K562 (cell line): ENCODE measurements around the gene RGPD8. TPM values are rescaled to one million over a fixed set of nuclear protein-coding genes. Genes with fewer than 3 reads are reported as not detected.

Experiments
- ARHGAP35 ChIP-seq: fragments of 450-650 bp; IDR thresholded peaks from 2 replicates; pipeline ENCODE4 v1.6.1; 2018; ENCODE audit not compliant: partially characterized antibody
- ARID4B ChIP-seq: sonication (generic); formaldehyde crosslinking; IDR thresholded peaks from 2 replicates; pipeline ENCODE4 v1.8.0; 2022; ENCODE audit warnings: mild to moderate bottlenecking, missing genetic modification reagents
- BHLHE40 ChIP-seq: IDR thresholded peaks from 2 replicates; pipeline ENCODE4 v1.6.1; 2011; ENCODE audit warnings: low read length, improper control_type of control experiment
- BRCA1 ChIP-seq, 2 experiments: fragments of 450-650 bp in 1 of 2; sonication (generic) in 1 of 2; formaldehyde crosslinking in 1 of 2; IDR thresholded peaks; 2 replicates each; pipeline versions ENCODE4 v1.5.0 to v1.6.1; 2017 to 2020; ENCODE audit warnings: mild to moderate bottlenecking in 1 of 2, missing genetic modification reagents in 1 of 2
- E2F6 ChIP-seq, 2 experiments: IDR thresholded peaks; 2 replicates each; pipeline ENCODE4 v1.6.1; 2011; ENCODE audit warnings: borderline replicate concordance in 1 of 2, control low read depth in 1 of 2, low read depth in 1 of 2, low read length in 1 of 2, mild to moderate bottlenecking in 1 of 2, mixed read lengths in 1 of 2, moderate library complexity in 1 of 2; ENCODE audit not compliant: insufficient read depth in 1 of 2, insufficient read length in 1 of 2, poor library complexity in 1 of 2, severe bottlenecking in 1 of 2; ENCODE audit errors: extremely low read depth in 1 of 2
- EP300 ChIP-seq: IDR thresholded peaks from 2 replicates; pipeline ENCODE4 v1.6.1; 2012; ENCODE audit warnings: low read length, improper control_type of control experiment
- FOXJ2 ChIP-seq: fragments of 200-800 bp; sonication (Bioruptor generic); IDR thresholded peaks from 2 replicates; pipeline ENCODE4 v1.6.1; 2016; ENCODE audit warnings: missing genetic modification characterization, missing compliant biosample characterization
- MLLT1 ChIP-seq, 2 experiments: fragments of 450-650 bp; IDR thresholded peaks; 2 replicates each; pipeline ENCODE4 v1.6.1; 2016
- SMAD4 ChIP-seq: fragments of 250-450 bp; sonication (Bioruptor Pico); conservative IDR thresholded peaks from 2 replicates; pipeline ENCODE4 v1.8.0; 2021; ENCODE audit warnings: inconsistent platforms, mild to moderate bottlenecking, moderate library complexity
- TAF1 ChIP-seq: IDR thresholded peaks from 2 replicates; pipeline ENCODE4 v1.6.1; 2011; ENCODE audit warnings: mild to moderate bottlenecking, low read length, moderate library complexity; ENCODE audit not compliant: insufficient read depth, control insufficient read depth, severe bottlenecking; ENCODE audit errors: extremely low read depth
- TOE1 ChIP-seq, 2 experiments: fragments of 450-650 bp in 1 of 2; sonication (generic) in 1 of 2; formaldehyde crosslinking in 1 of 2; IDR thresholded peaks; 2 replicates each; pipeline versions ENCODE4 v1.7.1 to v1.8.0; 2016 to 2022; ENCODE audit warnings: borderline replicate concordance in 2 of 2, mild to moderate bottlenecking in 2 of 2, antibody characterized with exemption in 1 of 2, inconsistent platforms in 1 of 2, low read depth in 1 of 2, missing genetic modification reagents in 1 of 2, moderate library complexity in 1 of 2
- TRIM28 ChIP-seq: fragments of 450-650 bp; IDR thresholded peaks from 2 replicates; pipeline ENCODE4 v1.6.1; 2017
- ZNF124 ChIP-seq: sonication (generic); formaldehyde crosslinking; IDR thresholded peaks from 2 replicates; pipeline ENCODE4 v1.8.1; 2022; ENCODE audit warnings: missing genetic modification reagents
- ZNF507 ChIP-seq: conservative IDR thresholded peaks from 2 replicates; pipeline ENCODE4 v1.6.1; 2017; ENCODE audit warnings: missing genetic modification characterization, missing compliant biosample characterization
- ZNF75A ChIP-seq: fragments of 450-650 bp; formaldehyde crosslinking; IDR thresholded peaks from 2 replicates; pipeline ENCODE4 v1.4.0; 2020; ENCODE audit warnings: mild to moderate bottlenecking
- ZNF778 ChIP-seq: fragments of 450-650 bp; formaldehyde crosslinking; IDR thresholded peaks from 2 replicates; pipeline ENCODE4 v1.4.0; 2020; ENCODE audit warnings: mild to moderate bottlenecking, moderate library complexity
- polyA plus RNA-seq, 8 experiments: library from polyadenylated mRNA; depleted of rRNA in 4 of 8; stranded (reverse) in 5 of 8; unstranded in 3 of 8; fragments of >200 nt; fragmentation: Nextera tagmentation in 2 of 8; fragmentation: Illumina TruSeq in 1 of 8; extraction: Ambion mirVana in 2 of 8; extraction: Trizol in 1 of 8; gene quantifications; 2 replicates each; pipeline versions ENCODE4 v1.2.1 to v1.2.3, GENCODE V29; 2011 to 2014; ENCODE audit warnings: inconsistent platforms in 1 of 8, missing spikeins in 1 of 8
- total RNA-seq, 7 experiments: library from RNA; depleted of rRNA in 6 of 7; stranded (reverse); fragments of >200 nt in 6 of 7; fragmentation: Illumina TruSeq in 2 of 7; extraction: Trizol in 2 of 7; gene quantifications; 2 replicates each; pipeline versions ENCODE4 v1.2.1 to v1.2.3, GENCODE V29; 2011 to 2021; ENCODE audit warnings: low replicate concordance in 1 of 7
- TF ChIP-seq, protein P1 (sequence below): fragments of 250-450 bp; sonication (Bioruptor Pico); IDR thresholded peaks from 2 replicates; pipeline ENCODE4 v1.8.0; 2021; ENCODE audit warnings: moderate library complexity, mild to moderate bottlenecking, inconsistent platforms

RGPD8 gene
- total and polyA plus RNA-seq, 9 of the 15 experiments (the other 6 are each of a cell fraction or from before 2014, with no cell fraction given), result 0.03 to 0.47 (median 0.12) TPM; not detected in 1

GRCh38 chr2:112481528-112482233, 48.2 kb upstream of the RGPD8 start, which contains the start of gene TTL (continued):
- peak; percentile 14; the same call in 1 of the 2 replicates for TF ChIP-seq TOE1 (IDR thresholded peaks at IDR 0.05; ENCODE audit: borderline replicate concordance)
- TF ChIP-seq TOE1 (CRISPR knock-in tag; IDR thresholded peaks at IDR 0.05; ENCODE audit: borderline replicate concordance, low read depth), result no peak
- no peak for TF ChIP-seq BRCA1 (IDR thresholded peaks at IDR 0.05)
- TF ChIP-seq BRCA1 (CRISPR knock-in tag; IDR thresholded peaks at IDR 0.05), result no peak
- TF ChIP-seq SMAD4 (CRISPR knock-in tag), result peak; percentile 81
- peak in 1 of 2 experiments; percentile 74 for TF ChIP-seq E2F6 (IDR thresholded peaks at IDR 0.05; ENCODE audit: borderline replicate concordance in 1 of 2, extremely low read depth in 1 of 2, insufficient read depth in 1 of 2, insufficient read length in 1 of 2, low read depth in 1 of 2, low read length in 1 of 2, poor library complexity in 1 of 2, severe bottlenecking in 1 of 2)
- 0 out of 2 replicates have a peak, but pooled peaks have one; percentile 5 for TF ChIP-seq EP300
- no peak for TF ChIP-seq ZNF75A (CRISPR knock-in tag)
- TF ChIP-seq, protein P1, sequence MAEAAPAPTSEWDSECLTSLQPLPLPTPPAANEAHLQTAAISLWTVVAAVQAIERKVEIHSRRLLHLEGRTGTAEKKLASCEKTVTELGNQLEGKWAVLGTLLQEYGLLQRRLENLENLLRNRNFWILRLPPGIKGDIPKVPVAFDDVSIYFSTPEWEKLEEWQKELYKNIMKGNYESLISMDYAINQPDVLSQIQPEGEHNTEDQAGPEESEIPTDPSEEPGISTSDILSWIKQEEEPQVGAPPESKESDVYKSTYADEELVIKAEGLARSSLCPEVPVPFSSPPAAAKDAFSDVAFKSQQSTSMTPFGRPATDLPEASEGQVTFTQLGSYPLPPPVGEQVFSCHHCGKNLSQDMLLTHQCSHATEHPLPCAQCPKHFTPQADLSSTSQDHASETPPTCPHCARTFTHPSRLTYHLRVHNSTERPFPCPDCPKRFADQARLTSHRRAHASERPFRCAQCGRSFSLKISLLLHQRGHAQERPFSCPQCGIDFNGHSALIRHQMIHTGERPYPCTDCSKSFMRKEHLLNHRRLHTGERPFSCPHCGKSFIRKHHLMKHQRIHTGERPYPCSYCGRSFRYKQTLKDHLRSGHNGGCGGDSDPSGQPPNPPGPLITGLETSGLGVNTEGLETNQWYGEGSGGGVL (CRISPR knock-in tag), result no peak
- no peak for TF ChIP-seq ZNF124 (CRISPR knock-in tag)
- no peak for TF ChIP-seq ZNF507 (tag)
- no peak for TF ChIP-seq ARHGAP35
- TF ChIP-seq TAF1, result peak; percentile 56
- TF ChIP-seq FOXJ2 (tag), result no peak
- TF ChIP-seq BHLHE40, result peak; percentile 33; the same call in 1 of the 2 replicates
- TF ChIP-seq ZNF778 (CRISPR knock-in tag), result no peak
- TF ChIP-seq MLLT1 (IDR thresholded peaks at IDR 0.05), result no peak
- TF ChIP-seq ARID4B, result peak; percentile 16; the same call in 1 of the 2 replicates
- no peak for TF ChIP-seq TRIM28
